Uterus (tissue), 4 donors: ENCODE data around the gene HID1. TPM values are rescaled to one million over a fixed set of nuclear protein-coding genes. Genes with fewer than 3 reads are reported as not detected.

ENCODE experiments used
- DNase-seq, 2 donors: peaks; one replicate each; pipeline ENCODE4 v3.0.0-alpha.2; 2019 to 2020
- H3K27ac ChIP-seq, 2 donors: fragments of 200-600 bp; sonication (generic); 1 replicate in 1 of 2; 2 replicates in 1 of 2; pipeline ENCODE4 v1.5.1; 2016 to 2018
- H3K27me3 ChIP-seq, 2 donors: fragments of 200-600 bp; sonication (generic); one replicate each; pipeline ENCODE4 v1.5.1; 2018 to 2019; ENCODE audit warnings: control low read depth in 1 of 2
- H3K36me3 ChIP-seq, 2 donors: fragments of 200-600 bp; sonication (generic); one replicate each; pipeline ENCODE4 v1.5.1; 2019; ENCODE audit warnings: control low read depth in 1 of 2
- H3K4me1 ChIP-seq, 2 donors: fragments of 200-600 bp; sonication (generic); one replicate each; pipeline ENCODE4 v1.5.1; 2018 to 2019; ENCODE audit warnings: control low read depth in 1 of 2
- H3K4me3 ChIP-seq, 2 donors: fragments of 200-600 bp; sonication (generic); 1 replicate in 1 of 2; 2 replicates in 1 of 2; pipeline ENCODE4 v1.5.1; 2018 to 2019; ENCODE audit warnings: mild to moderate bottlenecking in 1 of 2
- H3K9me3 ChIP-seq, 2 donors: fragments of 200-600 bp; sonication (generic); one replicate each; pipeline ENCODE4 v1.5.1; 2019; ENCODE audit warnings: control low read depth in 1 of 2
- CTCF ChIP-seq, 4 experiments: fragments of 200-600 bp in 2 of 4; fragments of 450-650 bp in 2 of 4; sonication (generic) in 2 of 4; IDR thresholded peaks; one replicate each; pipeline ENCODE4 v1.5.1; 2016 to 2019; ENCODE audit warnings: antibody characterized with exemption in 4 of 4, mild to moderate bottlenecking in 2 of 4, moderate library complexity in 1 of 4
- POLR2A ChIP-seq, 2 donors: fragments of 450-650 bp; IDR thresholded peaks; one replicate each; pipeline ENCODE4 v1.6.1; 2016; ENCODE audit warnings: antibody characterized with exemption in 2 of 2, mild to moderate bottlenecking in 1 of 2, moderate library complexity in 1 of 2
- intact Hi-C: fragments of 100-400 bp; cut with DNase I; formaldehyde crosslinking; loops from one replicate; pipeline ENCODE4 v1.15.1; 2023; ENCODE audit warnings: low total_unique reads
- total RNA-seq, 4 donors: library from RNA; depleted of rRNA in 3 of 4; stranded (reverse); fragments of >200 nt in 3 of 4; gene quantifications; one replicate each; pipeline versions ENCODE4 v1.1.0 to v1.2.4, GENCODE V29; 2014 to 2023
- donor health status: DM: yes; HTN: yes; CAD: no.

Gene HID1
- total RNA-seq, 4 donors from 2014 or later: 4.4 to 46.2 (median 22.6) TPM

GRCh38 chr17:74981979-74982662, 9.6 kb upstream of the HID1 start:
- peak overlapping the region; percentile 75 to 86 for H3K27ac ChIP-seq

GRCh38 chr17:74981318-74981978, 8.9 kb upstream of the HID1 start:
- H3K36me3 ChIP-seq: no peaks in the 10 kb centered on the region

More at GRCh38 chr17:74981979-74982662, 9.6 kb upstream of the HID1 start:
- TF ChIP-seq POLR2A (IDR thresholded peaks at IDR 0.05) (peak; percentile 50 to 86), CTCF (IDR thresholded peaks at IDR 0.05) (peak in 3 of 4 experiments; percentile 14 to 40 (median 16))
- Histone ChIP-seq H3K4me3 (peak overlapping the region; percentile 49 to 53), H3K36me3 (no peaks in the 10 kb centered on the region), H3K4me1 (peaks cover 0 to 9% of the 10 kb centered on the region in 2 donors), H3K9me3 (no peaks in the 10 kb centered on the region), H3K27me3 (no peaks in the 10 kb centered on the region)
- intact Hi-C loops: no loop called here
- DNase-seq: peak; percentile 68 to 69

DNA sequence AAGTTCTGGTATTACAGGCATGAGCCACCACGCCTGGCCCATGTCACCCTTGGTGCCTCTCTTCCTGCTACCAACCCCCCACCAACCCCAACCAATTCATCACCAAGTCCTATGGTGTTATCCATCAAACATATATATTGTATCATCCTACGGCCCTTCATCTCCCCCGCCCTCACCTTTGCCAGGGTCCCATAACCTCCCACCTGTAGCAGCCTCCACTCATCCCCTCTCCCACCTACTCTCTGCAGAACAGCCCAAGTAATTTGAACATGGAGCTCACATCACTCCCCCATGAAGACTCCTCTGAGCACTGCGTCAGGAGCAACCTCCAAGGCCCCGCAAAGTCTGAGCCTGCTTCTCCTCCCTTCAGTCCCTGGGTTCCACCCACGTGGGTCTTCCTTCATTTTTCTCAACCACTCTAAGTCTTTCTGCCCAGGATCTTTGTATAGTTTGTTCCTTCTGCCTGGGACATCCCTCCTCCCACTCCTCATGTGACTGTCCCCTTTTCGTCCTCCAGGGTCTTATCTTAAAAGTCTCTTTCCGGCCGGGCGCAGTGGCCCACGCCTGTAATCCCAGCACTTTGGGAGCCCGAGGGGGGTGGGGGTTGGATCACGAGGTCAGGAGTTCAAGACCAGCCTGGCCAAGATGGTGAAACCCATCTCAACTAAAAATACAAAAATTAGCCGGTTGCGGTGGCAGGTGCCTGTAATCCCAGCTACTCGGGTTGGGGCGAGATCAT, 7.0 kb upstream of the HID1 start:
- DNase-seq: no peak
- H3K4me3 ChIP-seq: no peak overlapping the region
- H3K27ac ChIP-seq: no peak overlapping the region
- intact Hi-C loops: no loop called here
- H3K4me1 ChIP-seq: peaks cover 0 to 5% of the 10 kb centered on the region in 2 donors
- no peaks in the 10 kb centered on the region for H3K27me3 ChIP-seq
- TF ChIP-seq CTCF (IDR thresholded peaks at IDR 0.05) (no peak), POLR2A (IDR thresholded peaks at IDR 0.05) (no peak)
- no peaks in the 10 kb centered on the region for H3K9me3 ChIP-seq
- no peaks in the 10 kb centered on the region for H3K36me3 ChIP-seq

More at GRCh38 chr17:74981318-74981978, 8.9 kb upstream of the HID1 start:
- Histone ChIP-seq H3K4me1 (peaks cover 0 to 5% of the 10 kb centered on the region in 2 donors), H3K4me3 (peak overlapping the region; percentile 49 to 53), H3K27ac (peak overlapping the region; percentile 75 to 86), H3K9me3 (no peaks in the 10 kb centered on the region), H3K27me3 (no peaks in the 10 kb centered on the region)
- no peak for DNase-seq
- intact Hi-C loops: no loop called here
- TF ChIP-seq POLR2A (IDR thresholded peaks at IDR 0.05): no peak
- TF ChIP-seq CTCF (IDR thresholded peaks at IDR 0.05): no peak

DNA sequence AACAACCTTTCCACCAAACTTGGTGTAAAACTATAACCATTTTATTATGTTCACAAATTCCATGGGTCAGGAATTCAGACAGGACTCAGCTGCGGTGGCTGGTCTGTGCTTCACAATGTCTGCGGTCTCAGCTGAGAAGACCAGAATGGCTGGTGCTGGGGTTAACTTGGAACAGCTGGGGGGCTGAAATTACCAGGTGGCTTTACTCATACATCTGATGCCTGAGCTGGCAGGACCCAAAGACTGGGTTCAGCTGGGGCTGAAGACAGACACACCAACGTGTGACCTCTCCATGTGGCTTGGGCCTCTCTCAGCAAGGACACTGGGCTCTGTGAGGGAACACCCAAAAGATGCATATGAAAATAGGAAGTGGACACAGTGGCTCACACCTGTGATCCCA, 5.7 kb upstream of the HID1 start:
- H3K27ac ChIP-seq: no peak overlapping the region
- no peaks in the 10 kb centered on the region for H3K9me3 ChIP-seq
- TF ChIP-seq CTCF (IDR thresholded peaks at IDR 0.05) (no peak), POLR2A (IDR thresholded peaks at IDR 0.05) (no peak)
- no peaks in the 10 kb centered on the region for H3K27me3 ChIP-seq
- H3K4me3 ChIP-seq: no peak overlapping the region
- no peak for DNase-seq
- peaks cover 0 to 5% of the 10 kb centered on the region in 2 donors for H3K4me1 ChIP-seq
- intact Hi-C loops: no loop called here
- no peaks in the 10 kb centered on the region for H3K36me3 ChIP-seq
